ENCODE measurements around the gene KLRC4. TPM values are rescaled to one million over a fixed set of nuclear protein-coding genes. Genes with fewer than 3 reads are reported as not detected.
"Not testable (repeated sequence)": the region's sequence is repeated elsewhere in the genome, so short reads cannot be mapped to it uniquely, and the experiment has no call there.

KLRC4 gene
- total RNA-seq, 1 donor from 2014 or later, result not detected

DNA sequence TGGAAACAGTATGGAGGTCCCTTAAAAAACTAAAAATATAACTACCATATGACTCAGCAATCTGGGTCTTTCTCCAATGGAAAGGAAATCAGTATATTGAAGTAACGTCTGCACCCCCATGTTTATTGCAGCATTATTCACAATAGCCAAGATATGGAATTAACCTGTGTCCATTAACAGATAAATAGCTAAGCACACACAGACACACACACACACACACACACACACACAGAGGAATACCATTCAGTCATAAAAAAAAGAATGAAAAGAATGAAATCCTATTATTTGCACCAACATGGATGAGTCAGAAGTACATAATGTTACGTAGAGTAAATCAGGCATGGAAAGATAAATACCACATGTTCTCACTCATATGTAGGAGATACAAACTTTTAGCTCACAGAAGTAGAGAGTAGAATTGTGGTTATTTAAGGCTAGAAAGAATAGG is 24.4 kb downstream of the KLRC4 start:
- Histone ChIP-seq H3K36me3 (no peaks in the 10 kb centered on the region), H3K9me3 (no peaks in the 10 kb centered on the region), H3K27ac (no peak overlapping the region), H3K4me3 (no peak overlapping the region), H3K27me3 (no peaks in the 10 kb centered on the region), H3K4me1 (no peaks in the 10 kb centered on the region)
- intact Hi-C loops (cut with DNase I), result no loop called here
- no peak for TF ChIP-seq POLR2A (IDR thresholded peaks at IDR 0.05)
- no peak for TF ChIP-seq POLR2AphosphoS5 (IDR thresholded peaks at IDR 0.05; ENCODE audit: insufficient read depth in 1 of 2, low read depth in 1 of 2)
- no peak for TF ChIP-seq CTCF (IDR thresholded peaks at IDR 0.05)
- DNase-seq (ENCODE audit: extremely low spot score in 2 of 2), result no peak

DNA sequence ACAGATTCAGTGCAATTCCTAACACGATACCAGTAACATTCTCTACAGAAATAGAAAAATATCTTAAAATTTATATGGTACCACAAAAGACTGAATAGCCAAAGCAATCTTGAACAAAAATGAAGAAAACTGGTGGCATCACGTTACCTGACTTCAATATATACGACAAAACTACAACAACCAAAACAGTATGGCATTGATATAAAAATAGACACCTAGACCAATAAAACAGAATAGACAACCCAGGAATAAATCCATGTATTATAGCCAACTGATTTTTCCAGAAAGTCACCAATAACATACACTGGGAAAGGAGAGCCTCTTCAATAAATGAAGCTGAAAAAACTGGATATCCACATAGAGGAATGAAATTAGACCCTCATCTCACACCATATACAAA is 25.4 kb downstream of the KLRC4 start:
- no peak overlapping the region for H3K27ac ChIP-seq
- no peak for TF ChIP-seq POLR2A (IDR thresholded peaks at IDR 0.05)
- no peak for TF ChIP-seq CTCF (IDR thresholded peaks at IDR 0.05)
- TF ChIP-seq POLR2AphosphoS5 (IDR thresholded peaks at IDR 0.05; ENCODE audit: insufficient read depth in 1 of 2, low read depth in 1 of 2), result no peak
- intact Hi-C loops (cut with DNase I), result loop anchor here (5.0 kb wide), 1 partner anchor 1158 kb away; no protein-coding TSS in a partner anchor
- H3K9me3 ChIP-seq, result no peaks in the 10 kb centered on the region
- H3K36me3 ChIP-seq, result no peaks in the 10 kb centered on the region
- no peaks in the 10 kb centered on the region for H3K27me3 ChIP-seq
- no peaks in the 10 kb centered on the region for H3K4me1 ChIP-seq
- no peak for DNase-seq (ENCODE audit: extremely low spot score in 2 of 2)
- no peak overlapping the region for H3K4me3 ChIP-seq

GRCh38 chr12:10381928-10382628 is 27.5 kb downstream of the KLRC4 start:
- no peak overlapping the region for H3K27ac ChIP-seq
- H3K36me3 ChIP-seq, result no peaks in the 10 kb centered on the region
- no peak for DNase-seq (ENCODE audit: extremely low spot score in 2 of 2)
- intact Hi-C loops (cut with DNase I), result loop anchor here (5.0 kb wide), 1 partner anchor 1160 kb away; no protein-coding TSS in a partner anchor
- no peaks in the 10 kb centered on the region for H3K4me1 ChIP-seq
- TF ChIP-seq POLR2A (IDR thresholded peaks at IDR 0.05) (no peak), POLR2AphosphoS5 (IDR thresholded peaks at IDR 0.05; ENCODE audit: insufficient read depth in 1 of 2, low read depth in 1 of 2) (no peak), CTCF (IDR thresholded peaks at IDR 0.05) (no peak)
- no peaks in the 10 kb centered on the region for H3K9me3 ChIP-seq
- H3K27me3 ChIP-seq, result no peaks in the 10 kb centered on the region
- no peak overlapping the region for H3K4me3 ChIP-seq

DNA sequence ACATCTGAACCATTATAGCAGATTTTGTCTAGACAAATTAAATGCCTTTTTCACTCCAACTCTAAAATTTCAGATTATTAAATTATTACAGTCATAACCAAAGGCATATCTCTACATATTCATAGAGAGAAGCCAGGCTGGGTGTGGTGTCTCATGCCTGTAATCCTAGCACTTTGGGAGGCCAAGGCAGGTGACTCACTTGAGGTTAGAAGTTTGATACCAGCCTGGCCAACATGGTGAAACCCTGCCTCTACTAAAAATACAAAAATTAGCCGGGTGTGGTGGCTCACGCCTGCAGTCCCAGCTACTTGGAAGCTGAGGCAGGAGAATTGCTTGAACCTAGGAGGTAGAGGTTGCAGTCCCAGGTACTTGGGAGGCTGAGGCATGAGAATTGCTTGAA is 30.8 kb downstream of the KLRC4 start:
- DNase-seq (ENCODE audit: extremely low spot score in 2 of 2); H3K27me3 ChIP-seq; intact Hi-C loops (cut with DNase I): not testable (repeated sequence)

GRCh38 chr12:10374624-10375018 is 34.9 kb downstream of the KLRC4 start:
- Histone ChIP-seq H3K4me1 (peaks cover 9% of the 10 kb centered on the region), H3K27ac (no peak overlapping the region), H3K4me3 (no peak overlapping the region), H3K36me3 (no peaks in the 10 kb centered on the region), H3K9me3 (no peaks in the 10 kb centered on the region), H3K27me3 (no peaks in the 10 kb centered on the region)
- no peak for DNase-seq (ENCODE audit: extremely low spot score in 2 of 2)
- TF ChIP-seq POLR2A (IDR thresholded peaks at IDR 0.05), result no peak
- TF ChIP-seq POLR2AphosphoS5 (IDR thresholded peaks at IDR 0.05; ENCODE audit: insufficient read depth in 1 of 2, low read depth in 1 of 2), result no peak
- TF ChIP-seq CTCF (IDR thresholded peaks at IDR 0.05), result no peak
- intact Hi-C loops (cut with DNase I), result no loop called here

More for the DNA sequence above, 30.8 kb downstream of the KLRC4 start:
- not testable (repeated sequence) for H3K9me3 ChIP-seq, H3K36me3 ChIP-seq, H3K27ac ChIP-seq, H3K4me3 ChIP-seq, H3K4me1 ChIP-seq
